ENCODE results near the gene ELOVL1. TPM values are rescaled to one million over a fixed set of nuclear protein-coding genes. Genes with fewer than 3 reads are reported as not detected.

The ELOVL1 gene
- total RNA-seq, 1 experiment from 2014 or later, result 91.3 TPM

- TF ChIP-seq, protein P1, sequence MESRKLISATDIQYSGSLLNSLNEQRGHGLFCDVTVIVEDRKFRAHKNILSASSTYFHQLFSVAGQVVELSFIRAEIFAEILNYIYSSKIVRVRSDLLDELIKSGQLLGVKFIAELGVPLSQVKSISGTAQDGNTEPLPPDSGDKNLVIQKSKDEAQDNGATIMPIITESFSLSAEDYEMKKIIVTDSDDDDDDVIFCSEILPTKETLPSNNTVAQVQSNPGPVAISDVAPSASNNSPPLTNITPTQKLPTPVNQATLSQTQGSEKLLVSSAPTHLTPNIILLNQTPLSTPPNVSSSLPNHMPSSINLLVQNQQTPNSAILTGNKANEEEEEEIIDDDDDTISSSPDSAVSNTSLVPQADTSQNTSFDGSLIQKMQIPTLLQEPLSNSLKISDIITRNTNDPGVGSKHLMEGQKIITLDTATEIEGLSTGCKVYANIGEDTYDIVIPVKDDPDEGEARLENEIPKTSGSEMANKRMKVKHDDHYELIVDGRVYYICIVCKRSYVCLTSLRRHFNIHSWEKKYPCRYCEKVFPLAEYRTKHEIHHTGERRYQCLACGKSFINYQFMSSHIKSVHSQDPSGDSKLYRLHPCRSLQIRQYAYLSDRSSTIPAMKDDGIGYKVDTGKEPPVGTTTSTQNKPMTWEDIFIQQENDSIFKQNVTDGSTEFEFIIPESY (IDR thresholded peaks at IDR 0.05; ENCODE audit: extremely low read depth, insufficient replicate concordance, low read length), result peak; percentile 97
- TF ChIP-seq CEBPB (IDR thresholded peaks at IDR 0.05; ENCODE audit: low read depth) (no peak), ZFX (IDR thresholded peaks at IDR 0.05) (no peak; the same call in 1 of the 2 replicates)
Observed at GRCh38 chr1:43358746-43359693, 8.8 kb downstream of the ELOVL1 start, which contains the start of gene CDC20 (continued).

- Histone ChIP-seq H3K27ac (ENCODE audit: low read depth, low read length) (peak overlapping the region; percentile 80), H3K27me3 (ENCODE audit: insufficient read depth, low read length) (no peaks in the 10 kb centered on the region), H3K4me2 (ENCODE audit: low read length) (peak overlapping the region; percentile 78), H3K36me3 (ENCODE audit: control insufficient read depth in 1 of 2, insufficient read depth in 2 of 2, low read length in 2 of 2) (peaks cover 17 to 37% of the 10 kb centered on the region in 2 experiments), H3K79me2 (ENCODE audit: insufficient read depth, low read length) (peaks cover 36% of the 10 kb centered on the region), H3K9ac (ENCODE audit: low read length) (peak overlapping the region; percentile 94), H2AFZ (ENCODE audit: low read depth, low read length, poor library complexity, severe bottlenecking) (no peak overlapping the region), H3K9me2 (ENCODE audit: insufficient read depth) (no peaks in the 10 kb centered on the region), H3K4me3 (replicated peaks in 1 of 2; ENCODE audit: low read depth in 1 of 2, low read length in 2 of 2) (peak overlapping the region; percentile 76 to 77), H3K4me1 (ENCODE audit: control insufficient read depth in 1 of 2, insufficient read depth in 2 of 2, low read length in 2 of 2) (peaks cover 13 to 46% of the 10 kb centered on the region in 2 experiments), H3K9me3 (ENCODE audit: control insufficient read depth in 1 of 2, insufficient read depth in 1 of 2, low read depth in 1 of 2, low read length in 2 of 2) (no peaks in the 10 kb centered on the region), H4K20me1 (ENCODE audit: insufficient read depth) (peaks cover 3% of the 10 kb centered on the region; the same call in 1 of the 2 replicates)
- intact Hi-C loops (cut with micrococcal nuclease), result loop anchor here (1.0 kb wide), 1 partner anchor 120 kb away; no protein-coding TSS in a partner anchor
- RAD21 ChIA-PET (ENCODE audit: low non-redundant PET in 1 of 2, low total read pairs in 2 of 2, uncharacterized antibody in 2 of 2, unreplicated experiment in 2 of 2), result interaction anchor here (0.5 to 1.1 kb wide), 3 partner anchors 24 to 73 kb away, joined by 4 to 7 read pairs (median 4); partner anchors contain the start of gene C1orf210 (in 1 of the 2)
- TSS peak; percentile 84 for BruUV-seq (replicated peaks)
- CTCF ChIA-PET, result interaction anchor here (0.6 to 2.6 kb wide), 11 partner anchors 8 to 131 kb away, joined by 3 to 15 read pairs (median 5); partner anchors contain the start of gene C1orf210
- DNase-seq (ENCODE audit: low read depth, low spot score) (peak; percentile 49), ATAC-seq (peak; percentile 49)
- POLR2A ChIA-PET, result interaction anchor here (0.6 to 2.1 kb wide), 16 partner anchors 8 to 572 kb away, joined by 3 to 26 read pairs (median 5); partner anchors contain the start of genes C1orf210 and ELOVL1
- TF ChIP-seq CTCF (IDR thresholded peaks at IDR 0.05 in 2 of 3, conservative IDR thresholded peaks at IDR 0.05 in 1 of 3; ENCODE audit: borderline replicate concordance in 1 of 3, insufficient read depth in 1 of 3, low read depth in 2 of 3, low read length in 2 of 3) (peak in 2 of 3 experiments; percentile 67 to 71; a peak in 4 of 6 replicates), POLR2A (IDR thresholded peaks at IDR 0.05; ENCODE audit: borderline replicate concordance, extremely low read depth, insufficient read depth, insufficient read length) (peak; percentile 85), SRF (IDR thresholded peaks at IDR 0.05; ENCODE audit: low read depth) (no peak), TCF7L2 (IDR thresholded peaks at IDR 0.05; ENCODE audit: borderline replicate concordance, extremely low read depth, insufficient read depth, insufficient read length) (no peak), POLR2AphosphoS5 (IDR thresholded peaks at IDR 0.05; ENCODE audit: low read depth, low read length) (peak; percentile 72; the same call in 1 of the 2 replicates), RAD21 (IDR thresholded peaks at IDR 0.05; ENCODE audit: low read depth) (no peak), REST (IDR thresholded peaks at IDR 0.05; ENCODE audit: low read depth) (no peak)
Observed at GRCh38 chr1:43358121-43358745, 9.6 kb downstream of the ELOVL1 start.
